ENCODE results near the gene KRTAP10-12. TPM values are rescaled to one million over a fixed set of nuclear protein-coding genes. Genes with fewer than 3 reads are reported as not detected.

The KRTAP10-12 gene
- total RNA-seq, 1 experiment from 2014 or later: not detected

- RAD21 ChIA-PET (ENCODE audit: low non-redundant PET in 1 of 2, low total read pairs in 2 of 2, uncharacterized antibody in 2 of 2, unreplicated experiment in 2 of 2): no interaction called here
- no peaks in the 10 kb centered on the region for H3K79me2 ChIP-seq (ENCODE audit: insufficient read depth, low read length)
- H3K9ac ChIP-seq (ENCODE audit: low read length): no peak overlapping the region
- H3K4me1 ChIP-seq (ENCODE audit: control insufficient read depth in 1 of 2, insufficient read depth in 2 of 2, low read length in 2 of 2): no peaks in the 10 kb centered on the region
- CTCF ChIA-PET: no interaction called here
- no TSS peak for BruUV-seq (replicated peaks)
- TF ChIP-seq FOSL1 (IDR thresholded peaks at IDR 0.05; ENCODE audit: low read depth) (no peak), ATF3 (IDR thresholded peaks at IDR 0.05) (no peak), POLR2A (IDR thresholded peaks at IDR 0.05; ENCODE audit: borderline replicate concordance, extremely low read depth, insufficient read depth, insufficient read length) (no peak), JUND (IDR thresholded peaks at IDR 0.05) (no peak), CEBPB (IDR thresholded peaks at IDR 0.05; ENCODE audit: low read depth) (no peak), CBX3 (IDR thresholded peaks at IDR 0.05; ENCODE audit: low read depth) (no peak), ZFX (IDR thresholded peaks at IDR 0.05) (no peak), SIN3A (IDR thresholded peaks at IDR 0.05; ENCODE audit: low read depth) (no peak), REST (IDR thresholded peaks at IDR 0.05; ENCODE audit: low read depth) (no peak), EZH2 (IDR thresholded peaks at IDR 0.05) (no peak), CTCF (IDR thresholded peaks at IDR 0.05 in 2 of 3, conservative IDR thresholded peaks at IDR 0.05 in 1 of 3; ENCODE audit: borderline replicate concordance in 1 of 3, insufficient read depth in 1 of 3, low read depth in 2 of 3, low read length in 2 of 3) (no peak), SRF (IDR thresholded peaks at IDR 0.05; ENCODE audit: low read depth) (no peak), TCF7L2 (IDR thresholded peaks at IDR 0.05; ENCODE audit: borderline replicate concordance, extremely low read depth, insufficient read depth, insufficient read length) (no peak), EGR1 (IDR thresholded peaks at IDR 0.05; ENCODE audit: low read depth) (no peak), ZNF274 (IDR thresholded peaks at IDR 0.05; ENCODE audit: low read depth, low read length) (no peak), ELF1 (IDR thresholded peaks at IDR 0.05; ENCODE audit: borderline replicate concordance, low read depth) (no peak), YY1 (IDR thresholded peaks at IDR 0.05; ENCODE audit: extremely low read depth, insufficient replicate concordance, low read depth, low read length) (no peak), MAX (IDR thresholded peaks at IDR 0.05) (no peak), ZBTB33 (IDR thresholded peaks at IDR 0.05; ENCODE audit: extremely low read depth, insufficient replicate concordance, low read length) (no peak)
- H3K27ac ChIP-seq (ENCODE audit: low read depth, low read length): no peak overlapping the region
- no peak for ATAC-seq
- no peaks in the 10 kb centered on the region for H3K9me2 ChIP-seq (ENCODE audit: insufficient read depth)
- POLR2A ChIA-PET: no interaction called here
- no peak for DNase-seq (ENCODE audit: low read depth, low spot score)
- 0 out of 2 replicates have a peak, but pooled peaks cover 5% of the 10 kb centered on the region for H3K27me3 ChIP-seq (ENCODE audit: insufficient read depth, low read length)
- H3K9me3 ChIP-seq (ENCODE audit: control insufficient read depth in 1 of 2, insufficient read depth in 1 of 2, low read depth in 1 of 2, low read length in 2 of 2): no peaks in the 10 kb centered on the region
- intact Hi-C loops (cut with micrococcal nuclease): no loop called here
- H3K4me3 ChIP-seq (replicated peaks in 1 of 2; ENCODE audit: low read depth in 1 of 2, low read length in 2 of 2): no peak overlapping the region
- H3K4me2 ChIP-seq (ENCODE audit: low read length): no peak overlapping the region
- H2AFZ ChIP-seq (ENCODE audit: low read depth, low read length, poor library complexity, severe bottlenecking): no peak overlapping the region
- H4K20me1 ChIP-seq (ENCODE audit: insufficient read depth): no peaks in the 10 kb centered on the region
- no peaks in the 10 kb centered on the region; a peak in 1 of 4 replicates for H3K36me3 ChIP-seq (ENCODE audit: control insufficient read depth in 1 of 2, insufficient read depth in 2 of 2, low read length in 2 of 2)
Observed at GRCh38 chr21:44664691-44665090, 32.3 kb upstream of the KRTAP10-12 start.
